ENCODE results near the gene RNF180.
"Not testable (repeated sequence)": the region's sequence is repeated elsewhere in the genome, so short reads cannot be mapped to it uniquely, and the experiment has no call there.

RNF180 gene

GRCh38 chr5:64397552-64397951 lies 231.9 kb downstream of the RNF180 start (continued):
- TF ChIP-seq, protein P1, sequence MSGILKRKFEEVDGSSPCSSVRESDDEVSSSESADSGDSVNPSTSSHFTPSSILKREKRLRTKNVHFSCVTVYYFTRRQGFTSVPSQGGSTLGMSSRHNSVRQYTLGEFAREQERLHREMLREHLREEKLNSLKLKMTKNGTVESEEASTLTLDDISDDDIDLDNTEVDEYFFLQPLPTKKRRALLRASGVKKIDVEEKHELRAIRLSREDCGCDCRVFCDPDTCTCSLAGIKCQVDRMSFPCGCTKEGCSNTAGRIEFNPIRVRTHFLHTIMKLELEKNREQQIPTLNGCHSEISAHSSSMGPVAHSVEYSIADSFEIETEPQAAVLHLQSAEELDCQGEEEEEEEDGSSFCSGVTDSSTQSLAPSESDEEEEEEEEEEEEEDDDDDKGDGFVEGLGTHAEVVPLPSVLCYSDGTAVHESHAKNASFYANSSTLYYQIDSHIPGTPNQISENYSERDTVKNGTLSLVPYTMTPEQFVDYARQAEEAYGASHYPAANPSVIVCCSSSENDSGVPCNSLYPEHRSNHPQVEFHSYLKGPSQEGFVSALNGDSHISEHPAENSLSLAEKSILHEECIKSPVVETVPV (CRISPR knock-in tag; IDR thresholded peaks at IDR 0.05): no peak
- no peak for TF ChIP-seq GLIS3 (CRISPR knock-in tag; IDR thresholded peaks at IDR 0.05)

- not testable (repeated sequence) for ATAC-seq
Measured at GRCh38 chr5:64398735-64399134, 233.1 kb downstream of the RNF180 start.

GRCh38 chr5:64407103-64407825 lies 241.6 kb downstream of the RNF180 start:
- ATAC-seq: not testable (repeated sequence)

- TF ChIP-seq CREB5 (CRISPR knock-in tag; IDR thresholded peaks at IDR 0.05; ENCODE audit: low read depth) (no peak), RARB (CRISPR knock-in tag; IDR thresholded peaks at IDR 0.05) (no peak), ZFP30 (CRISPR knock-in tag; IDR thresholded peaks at IDR 0.05) (no peak), ZFP3 (CRISPR knock-in tag; IDR thresholded peaks at IDR 0.05) (no peak), ARNTL (CRISPR knock-in tag; IDR thresholded peaks at IDR 0.05; ENCODE audit: borderline replicate concordance, low read depth) (no peak), ZC3H10 (CRISPR knock-in tag; IDR thresholded peaks at IDR 0.05) (no peak), TSHZ2 (CRISPR knock-in tag; IDR thresholded peaks at IDR 0.05) (no peak), TCF4 (CRISPR knock-in tag; IDR thresholded peaks at IDR 0.05; ENCODE audit: borderline replicate concordance) (no peak), ISL1 (CRISPR knock-in tag; IDR thresholded peaks at IDR 0.05) (no peak), GLIS3 (CRISPR knock-in tag; IDR thresholded peaks at IDR 0.05) (no peak), TOX (CRISPR knock-in tag; IDR thresholded peaks at IDR 0.05; ENCODE audit: borderline replicate concordance) (no peak), PPARA (CRISPR knock-in tag; IDR thresholded peaks at IDR 0.05; ENCODE audit: borderline replicate concordance) (no peak), ZNF8 (CRISPR knock-in tag; IDR thresholded peaks at IDR 0.05) (no peak)
- TF ChIP-seq, protein P1 (CRISPR knock-in tag; IDR thresholded peaks at IDR 0.05): no peak
- TF ChIP-seq, protein P2, sequence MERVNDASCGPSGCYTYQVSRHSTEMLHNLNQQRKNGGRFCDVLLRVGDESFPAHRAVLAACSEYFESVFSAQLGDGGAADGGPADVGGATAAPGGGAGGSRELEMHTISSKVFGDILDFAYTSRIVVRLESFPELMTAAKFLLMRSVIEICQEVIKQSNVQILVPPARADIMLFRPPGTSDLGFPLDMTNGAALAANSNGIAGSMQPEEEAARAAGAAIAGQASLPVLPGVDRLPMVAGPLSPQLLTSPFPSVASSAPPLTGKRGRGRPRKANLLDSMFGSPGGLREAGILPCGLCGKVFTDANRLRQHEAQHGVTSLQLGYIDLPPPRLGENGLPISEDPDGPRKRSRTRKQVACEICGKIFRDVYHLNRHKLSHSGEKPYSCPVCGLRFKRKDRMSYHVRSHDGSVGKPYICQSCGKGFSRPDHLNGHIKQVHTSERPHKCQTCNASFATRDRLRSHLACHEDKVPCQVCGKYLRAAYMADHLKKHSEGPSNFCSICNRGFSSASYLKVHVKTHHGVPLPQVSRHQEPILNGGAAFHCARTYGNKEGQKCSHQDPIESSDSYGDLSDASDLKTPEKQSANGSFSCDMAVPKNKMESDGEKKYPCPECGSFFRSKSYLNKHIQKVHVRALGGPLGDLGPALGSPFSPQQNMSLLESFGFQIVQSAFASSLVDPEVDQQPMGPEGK (CRISPR knock-in tag; IDR thresholded peaks at IDR 0.05; ENCODE audit: borderline replicate concordance): no peak
- ATAC-seq: 0 out of 3 replicates have a peak, but pooled peaks have one; percentile 22
Measured at GRCh38 chr5:64417390-64417789, 251.7 kb downstream of the RNF180 start.

DNA sequence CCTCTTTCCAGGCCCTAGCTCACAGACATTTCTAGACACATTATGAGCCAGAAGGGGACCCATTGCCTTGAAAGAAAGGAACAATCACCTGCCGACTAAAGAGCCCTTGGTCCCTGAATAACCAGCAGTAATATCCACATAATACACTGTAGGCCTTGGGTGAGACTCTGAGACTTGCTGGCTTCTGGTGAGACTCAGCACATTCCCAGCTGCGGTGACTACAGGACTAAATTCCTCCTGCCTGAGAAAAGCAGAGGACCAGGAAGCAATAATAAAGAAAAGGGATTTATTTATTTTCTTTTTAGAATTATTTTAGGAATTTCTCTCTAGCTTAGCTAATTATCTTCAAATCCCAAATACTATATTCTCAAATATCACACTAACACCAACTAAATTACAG lies 252.4 kb downstream of the RNF180 start:
- ATAC-seq: no peak
- TF ChIP-seq TCF4 (CRISPR knock-in tag; IDR thresholded peaks at IDR 0.05; ENCODE audit: borderline replicate concordance) (no peak), TOX (CRISPR knock-in tag; IDR thresholded peaks at IDR 0.05; ENCODE audit: borderline replicate concordance) (no peak), SNAI2 (CRISPR knock-in tag; IDR thresholded peaks at IDR 0.05) (no peak), ZNF565 (CRISPR knock-in tag; conservative IDR thresholded peaks at IDR 0.05; ENCODE audit: low read depth) (no peak), ISL1 (CRISPR knock-in tag; IDR thresholded peaks at IDR 0.05) (no peak)
- TF ChIP-seq, protein P3, sequence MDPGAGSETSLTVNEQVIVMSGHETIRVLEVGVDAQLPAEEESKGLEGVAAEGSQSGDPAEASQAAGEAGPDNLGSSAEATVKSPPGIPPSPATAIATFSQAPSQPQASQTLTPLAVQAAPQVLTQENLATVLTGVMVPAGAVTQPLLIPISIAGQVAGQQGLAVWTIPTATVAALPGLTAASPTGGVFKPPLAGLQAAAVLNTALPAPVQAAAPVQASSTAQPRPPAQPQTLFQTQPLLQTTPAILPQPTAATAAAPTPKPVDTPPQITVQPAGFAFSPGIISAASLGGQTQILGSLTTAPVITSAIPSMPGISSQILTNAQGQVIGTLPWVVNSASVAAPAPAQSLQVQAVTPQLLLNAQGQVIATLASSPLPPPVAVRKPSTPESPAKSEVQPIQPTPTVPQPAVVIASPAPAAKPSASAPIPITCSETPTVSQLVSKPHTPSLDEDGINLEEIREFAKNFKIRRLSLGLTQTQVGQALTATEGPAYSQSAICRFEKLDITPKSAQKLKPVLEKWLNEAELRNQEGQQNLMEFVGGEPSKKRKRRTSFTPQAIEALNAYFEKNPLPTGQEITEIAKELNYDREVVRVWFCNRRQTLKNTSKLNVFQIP (CRISPR knock-in tag; IDR thresholded peaks at IDR 0.05; ENCODE audit: borderline replicate concordance, low read depth): no peak
- TF ChIP-seq, protein P2 (CRISPR knock-in tag; IDR thresholded peaks at IDR 0.05; ENCODE audit: borderline replicate concordance): no peak
